Measurements from ENCODE around the gene PDE9A. TPM values are rescaled to one million over a fixed set of nuclear protein-coding genes. Genes with fewer than 3 reads are reported as not detected.

PDE9A gene
- total and polyA plus RNA-seq, 9 donors, result 6.0 to 11.3 (median 9.3) TPM

DNA sequence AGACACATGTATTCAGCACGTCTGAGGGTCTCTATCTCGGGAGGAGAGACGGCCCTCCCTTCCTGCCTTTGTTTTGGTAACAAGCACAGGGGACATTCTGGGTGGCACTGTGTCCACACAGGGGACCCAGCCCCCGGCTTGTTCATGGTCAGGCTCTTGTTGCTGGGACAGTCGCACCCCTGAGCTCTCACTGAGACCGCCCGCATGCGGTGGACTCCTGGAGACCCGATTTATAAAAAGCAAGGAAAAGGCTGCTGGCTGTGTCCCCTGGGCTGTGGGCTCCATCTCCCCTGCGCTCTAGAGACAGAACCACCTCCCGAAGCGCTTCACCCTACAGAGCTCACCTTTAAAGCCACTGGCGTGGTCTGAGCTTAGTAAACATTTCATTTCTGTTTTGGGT lies 122.5 kb downstream of the PDE9A start:
- WGBS (ENCODE audit: insufficient coverage), result 88% methylated on average over 11 of the region's 13 CpGs
- no peak for DNase-seq
- Histone ChIP-seq H3K27ac (ENCODE audit: low read length) (no peak overlapping the region), H3K36me3 (ENCODE audit: control insufficient read depth, insufficient read depth, low read length) (peaks cover 17% of the 10 kb centered on the region), H3K27me3 (ENCODE audit: control insufficient read depth, insufficient read depth, low read length) (peaks cover 23% of the 10 kb centered on the region), H3K4me3 (ENCODE audit: low read length) (no peak overlapping the region), H3K9me3 (replicated peaks; ENCODE audit: control insufficient read depth, low read depth, low read length) (no peaks in the 10 kb centered on the region), H3K4me1 (ENCODE audit: control insufficient read depth, insufficient read depth, low read length) (no peaks in the 10 kb centered on the region)

DNA sequence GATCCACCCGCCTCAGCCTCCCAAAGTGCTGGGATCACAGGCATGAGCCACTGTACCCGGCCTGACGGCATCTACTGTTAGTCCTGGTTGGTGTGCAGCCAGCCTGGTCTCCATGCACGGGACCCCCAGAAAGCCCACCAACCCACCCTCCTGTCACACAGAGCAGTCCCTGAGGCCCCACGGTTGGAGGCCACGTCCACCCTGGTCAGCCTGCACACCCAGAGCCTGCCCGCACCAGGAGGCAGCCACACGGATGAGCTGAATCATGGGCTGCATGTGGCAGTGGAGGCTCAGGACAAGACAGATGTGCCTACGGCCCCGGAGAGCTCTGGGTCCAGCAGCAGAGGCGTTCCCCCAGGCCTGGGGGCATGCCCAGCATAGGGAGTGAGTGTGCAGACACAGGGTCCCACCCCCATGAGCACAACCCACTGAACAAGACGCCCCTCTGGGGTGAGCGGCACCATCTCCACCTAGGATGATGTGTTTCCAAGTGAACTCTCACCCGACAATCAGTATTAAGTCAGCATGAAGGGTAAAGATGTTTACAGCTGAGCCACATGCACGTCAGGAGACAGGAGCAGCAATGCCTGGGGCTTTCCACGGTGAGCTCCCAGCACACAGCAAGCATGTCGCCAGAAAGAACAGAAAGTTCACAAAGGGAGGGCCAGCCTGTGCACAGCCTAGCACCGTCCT lies 123.8 kb downstream of the PDE9A start:
- no peak for DNase-seq
- H3K36me3 ChIP-seq (ENCODE audit: control insufficient read depth, insufficient read depth, low read length), result peaks cover 5% of the 10 kb centered on the region
- WGBS (ENCODE audit: insufficient coverage), result 83% methylated on average over 15 of the region's 18 CpGs
- H3K27ac ChIP-seq (ENCODE audit: low read length), result no peak overlapping the region
- no peak overlapping the region for H3K4me3 ChIP-seq (ENCODE audit: low read length)
- no peaks in the 10 kb centered on the region for H3K9me3 ChIP-seq (replicated peaks; ENCODE audit: control insufficient read depth, low read depth, low read length)
- H3K27me3 ChIP-seq (ENCODE audit: control insufficient read depth, insufficient read depth, low read length), result peaks cover 31% of the 10 kb centered on the region
- peaks cover 8% of the 10 kb centered on the region for H3K4me1 ChIP-seq (ENCODE audit: control insufficient read depth, insufficient read depth, low read length)

DNA sequence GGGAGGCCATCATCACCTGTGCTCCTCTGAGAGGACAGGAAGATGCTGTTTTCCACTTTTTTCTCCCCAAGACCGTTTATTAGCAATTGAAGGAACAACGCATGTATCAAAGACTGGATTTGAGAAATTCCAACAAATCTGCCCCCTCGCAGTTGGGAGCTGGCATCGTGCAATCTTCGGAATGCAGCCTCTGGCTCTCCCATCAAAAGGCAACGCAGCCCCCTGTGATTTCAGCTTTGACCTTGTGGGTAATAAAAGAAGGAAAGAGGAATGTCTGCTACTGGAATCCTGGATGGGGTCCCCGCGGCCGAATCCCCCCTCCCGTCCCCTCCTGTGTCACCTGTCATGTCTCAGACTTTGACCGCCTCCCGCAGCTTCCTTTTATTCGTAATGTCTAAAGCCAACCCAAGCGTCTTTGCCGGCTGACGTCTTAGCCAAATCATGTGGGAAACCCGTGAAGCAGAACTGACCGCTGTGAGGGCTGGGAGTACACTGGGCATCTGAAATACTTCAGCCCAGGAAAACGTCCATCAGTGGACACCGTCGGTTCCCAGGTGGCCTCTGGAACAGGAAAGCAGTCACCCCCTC lies 124.4 kb downstream of the PDE9A start:
- H3K9me3 ChIP-seq (replicated peaks; ENCODE audit: control insufficient read depth, low read depth, low read length), result no peaks in the 10 kb centered on the region
- peaks cover 13% of the 10 kb centered on the region for H3K4me1 ChIP-seq (ENCODE audit: control insufficient read depth, insufficient read depth, low read length)
- DNase-seq, result no peak
- H3K36me3 ChIP-seq (ENCODE audit: control insufficient read depth, insufficient read depth, low read length), result peaks cover 2% of the 10 kb centered on the region
- WGBS (ENCODE audit: insufficient coverage), result 68% methylated on average over 5 of the region's 21 CpGs
- H3K4me3 ChIP-seq (ENCODE audit: low read length), result no peak overlapping the region
- no peak overlapping the region for H3K27ac ChIP-seq (ENCODE audit: low read length)
- peaks cover 37% of the 10 kb centered on the region for H3K27me3 ChIP-seq (ENCODE audit: control insufficient read depth, insufficient read depth, low read length)

DNA sequence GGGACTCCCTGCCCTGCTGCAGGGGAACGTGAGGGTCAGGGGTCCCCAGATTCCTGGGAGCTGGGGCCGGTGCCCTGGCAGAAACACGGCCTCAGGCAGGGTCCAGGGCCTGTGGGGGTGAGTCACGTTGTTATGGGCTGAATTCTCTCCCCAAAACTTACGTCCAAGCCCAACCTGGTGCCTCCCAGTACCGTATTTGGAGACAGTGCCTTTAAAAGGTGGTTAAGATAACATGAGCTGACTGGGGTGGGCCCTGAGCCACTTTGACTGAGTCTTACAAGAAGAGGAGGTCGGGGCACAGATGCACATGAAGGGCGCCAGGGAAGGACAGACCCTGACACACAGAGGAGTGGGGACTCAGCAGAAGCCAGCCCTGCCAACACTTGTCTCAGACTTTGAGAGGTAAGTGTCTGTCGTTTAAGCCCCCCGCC lies 126.0 kb downstream of the PDE9A start:
- Histone ChIP-seq H3K9me3 (replicated peaks; ENCODE audit: control insufficient read depth, low read depth, low read length) (no peaks in the 10 kb centered on the region), H3K27ac (ENCODE audit: low read length) (no peak overlapping the region), H3K36me3 (ENCODE audit: control insufficient read depth, insufficient read depth, low read length) (peaks cover 2% of the 10 kb centered on the region), H3K27me3 (ENCODE audit: control insufficient read depth, insufficient read depth, low read length) (peaks cover 39% of the 10 kb centered on the region), H3K4me1 (ENCODE audit: control insufficient read depth, insufficient read depth, low read length) (peaks cover 24% of the 10 kb centered on the region), H3K4me3 (ENCODE audit: low read length) (no peak overlapping the region)
- DNase-seq, result no peak
- WGBS (ENCODE audit: insufficient coverage), result 66% methylated on average over 8 of the region's 10 CpGs

DNA sequence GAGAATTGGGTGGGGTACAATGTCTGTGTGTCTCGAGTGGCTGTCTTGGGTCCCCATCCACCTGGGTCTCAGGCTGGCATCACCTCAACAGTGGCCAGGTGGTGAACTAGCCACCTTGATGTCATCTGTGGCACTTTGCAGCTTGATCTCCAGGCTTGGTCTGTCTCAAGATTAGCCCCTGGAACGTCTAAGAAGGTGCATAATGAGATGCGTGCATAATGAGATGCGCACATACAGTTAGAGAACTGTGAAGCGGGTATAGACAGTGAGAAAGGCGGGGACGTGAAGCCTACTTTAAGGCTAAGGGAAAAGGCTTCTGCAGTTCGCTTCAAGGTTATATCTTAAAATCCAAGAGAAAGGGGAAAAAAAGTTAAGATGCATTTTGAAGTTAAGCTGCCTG lies 127.2 kb downstream of the PDE9A start:
- WGBS (ENCODE audit: insufficient coverage), result 40% methylated on average over 7 of the region's 8 CpGs
- H3K4me3 ChIP-seq (ENCODE audit: low read length), result no peak overlapping the region
- peaks cover 41% of the 10 kb centered on the region for H3K27me3 ChIP-seq (ENCODE audit: control insufficient read depth, insufficient read depth, low read length)

DNA sequence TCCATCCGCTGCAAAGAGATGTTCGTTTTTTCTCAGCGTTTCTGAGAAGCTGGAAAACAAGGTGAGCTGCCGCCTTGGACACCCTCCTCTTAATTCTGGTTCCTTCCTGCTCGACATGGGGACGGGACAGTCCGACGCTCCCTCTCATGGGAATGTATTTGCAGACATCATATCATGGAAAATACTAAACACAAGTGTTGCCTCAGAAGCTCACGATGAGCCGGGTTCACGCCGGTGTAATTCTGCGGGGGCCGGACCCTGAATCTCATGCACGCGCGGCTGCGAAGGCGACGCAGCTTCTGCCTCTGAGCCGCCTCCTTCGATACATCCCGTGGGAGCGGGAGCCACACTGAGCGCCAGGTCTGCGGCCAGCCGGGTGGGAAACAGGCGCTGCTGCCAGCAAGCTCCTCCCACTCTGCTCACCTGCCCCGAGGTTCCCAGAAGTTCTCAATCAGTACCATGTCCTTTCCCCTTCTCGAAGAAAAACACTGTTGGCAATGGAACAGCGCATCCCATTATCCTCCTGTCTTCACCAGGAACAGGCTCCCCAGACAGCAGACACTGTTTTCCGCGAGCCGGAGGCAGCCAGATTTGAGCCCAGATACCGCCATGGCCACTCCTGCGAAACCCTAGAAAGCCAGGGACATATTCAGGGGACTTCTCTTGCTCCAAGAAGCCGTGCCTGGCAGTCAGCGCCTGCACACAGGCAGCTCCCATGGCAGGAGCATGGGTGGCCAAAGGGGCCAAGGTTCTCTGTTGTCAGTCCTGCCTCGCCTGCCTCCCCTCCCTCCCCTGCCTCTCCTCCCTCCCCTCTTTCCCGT lies 127.9 kb downstream of the PDE9A start:
- no peaks in the 10 kb centered on the region for H3K36me3 ChIP-seq (ENCODE audit: control insufficient read depth, insufficient read depth, low read length)
- peaks cover 41% of the 10 kb centered on the region for H3K27me3 ChIP-seq (ENCODE audit: control insufficient read depth, insufficient read depth, low read length)
- H3K9me3 ChIP-seq (replicated peaks; ENCODE audit: control insufficient read depth, low read depth, low read length), result no peaks in the 10 kb centered on the region
- peaks cover 24% of the 10 kb centered on the region for H3K4me1 ChIP-seq (ENCODE audit: control insufficient read depth, insufficient read depth, low read length)
- peak; percentile 53 for DNase-seq
- 5% methylated on average over 33 of the region's 40 CpGs for WGBS (ENCODE audit: insufficient coverage)
- H3K4me3 ChIP-seq (ENCODE audit: low read length), result peak overlapping the region; percentile 22
- no peak overlapping the region for H3K27ac ChIP-seq (ENCODE audit: low read length)

More for the DNA sequence above, 127.2 kb downstream of the PDE9A start:
- Histone ChIP-seq H3K36me3 (ENCODE audit: control insufficient read depth, insufficient read depth, low read length) (no peaks in the 10 kb centered on the region), H3K27ac (ENCODE audit: low read length) (no peak overlapping the region), H3K4me1 (ENCODE audit: control insufficient read depth, insufficient read depth, low read length) (peaks cover 24% of the 10 kb centered on the region), H3K9me3 (replicated peaks; ENCODE audit: control insufficient read depth, low read depth, low read length) (no peaks in the 10 kb centered on the region)
- no peak for DNase-seq

DNA sequence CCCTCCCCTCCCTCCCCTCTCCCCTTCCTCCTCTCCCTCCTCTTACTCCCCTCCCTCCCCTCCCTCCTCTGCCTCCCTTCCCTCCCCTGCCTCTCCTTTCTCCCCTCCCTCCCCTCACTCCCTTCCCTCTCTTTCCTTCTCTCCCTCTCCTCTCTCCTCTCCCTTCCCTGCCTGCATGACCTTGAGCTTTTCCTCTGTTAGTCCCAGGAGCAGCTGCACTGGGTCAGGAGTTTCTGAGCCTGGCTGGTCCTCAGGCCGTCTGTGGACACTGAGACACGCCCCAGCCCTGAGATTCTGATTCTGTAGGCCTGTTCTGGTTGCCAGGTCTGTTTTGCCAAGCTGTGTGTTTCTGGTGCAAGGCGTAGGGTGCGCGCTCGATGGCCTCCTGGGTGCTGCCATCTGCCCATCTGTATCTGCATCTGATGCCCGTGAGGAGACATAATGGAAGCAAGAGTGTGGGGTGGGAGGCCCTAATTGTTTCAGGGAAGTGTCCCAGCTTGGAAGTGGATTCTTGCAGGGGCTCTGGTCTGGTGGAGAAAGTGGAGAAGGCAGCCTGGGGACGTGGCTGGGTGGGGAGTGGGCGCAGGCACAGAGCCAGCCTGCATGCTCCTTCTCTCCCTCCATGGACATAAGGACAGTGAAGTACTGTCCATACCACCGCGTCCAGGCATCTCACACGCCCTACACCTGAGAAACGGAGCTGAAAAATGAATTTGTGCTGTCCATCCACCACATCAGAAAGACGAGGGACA lies 128.7 kb downstream of the PDE9A start:
- Histone ChIP-seq H3K9me3 (replicated peaks; ENCODE audit: control insufficient read depth, low read depth, low read length) (no peaks in the 10 kb centered on the region), H3K27me3 (ENCODE audit: control insufficient read depth, insufficient read depth, low read length) (peaks cover 41% of the 10 kb centered on the region), H3K36me3 (ENCODE audit: control insufficient read depth, insufficient read depth, low read length) (no peaks in the 10 kb centered on the region), H3K4me3 (ENCODE audit: low read length) (no peak overlapping the region), H3K4me1 (ENCODE audit: control insufficient read depth, insufficient read depth, low read length) (peaks cover 24% of the 10 kb centered on the region), H3K27ac (ENCODE audit: low read length) (no peak overlapping the region)
- 77% methylated on average over 9 of the region's 14 CpGs for WGBS (ENCODE audit: insufficient coverage)
- DNase-seq, result peak; percentile 69

DNA sequence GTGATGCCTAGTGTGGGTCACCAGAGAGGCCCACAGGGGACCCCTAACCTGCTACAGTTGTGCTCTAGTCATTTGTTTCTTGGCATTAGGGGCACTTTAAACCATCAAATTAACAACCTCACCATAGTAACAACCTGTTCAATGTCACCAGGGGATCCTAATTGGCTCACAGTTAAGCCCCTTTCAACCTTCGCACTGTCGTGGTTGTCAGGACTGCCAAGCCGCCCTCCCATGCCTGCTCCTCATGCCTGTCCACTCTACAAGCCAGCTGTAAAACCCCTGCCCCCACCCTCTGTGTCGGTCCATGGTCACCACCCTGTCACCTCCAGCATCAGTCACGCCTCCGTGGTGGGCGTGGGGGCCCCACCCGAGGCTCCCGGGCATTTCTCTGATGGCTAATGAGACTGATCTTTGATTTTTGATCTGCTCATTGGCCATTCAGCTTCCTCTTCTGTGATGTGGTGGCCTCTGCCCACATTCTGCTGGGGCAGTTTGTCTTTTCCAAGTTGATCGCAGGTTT lies 129.4 kb downstream of the PDE9A start:
- Histone ChIP-seq H3K9me3 (replicated peaks; ENCODE audit: control insufficient read depth, low read depth, low read length) (no peaks in the 10 kb centered on the region), H3K27me3 (ENCODE audit: control insufficient read depth, insufficient read depth, low read length) (peaks cover 38% of the 10 kb centered on the region), H3K27ac (ENCODE audit: low read length) (no peak overlapping the region), H3K4me3 (ENCODE audit: low read length) (no peak overlapping the region), H3K4me1 (ENCODE audit: control insufficient read depth, insufficient read depth, low read length) (peaks cover 24% of the 10 kb centered on the region), H3K36me3 (ENCODE audit: control insufficient read depth, insufficient read depth, low read length) (no peaks in the 10 kb centered on the region)
- no peak for DNase-seq
- WGBS (ENCODE audit: insufficient coverage), result 77% methylated on average over 9 of the region's 10 CpGs

DNA sequence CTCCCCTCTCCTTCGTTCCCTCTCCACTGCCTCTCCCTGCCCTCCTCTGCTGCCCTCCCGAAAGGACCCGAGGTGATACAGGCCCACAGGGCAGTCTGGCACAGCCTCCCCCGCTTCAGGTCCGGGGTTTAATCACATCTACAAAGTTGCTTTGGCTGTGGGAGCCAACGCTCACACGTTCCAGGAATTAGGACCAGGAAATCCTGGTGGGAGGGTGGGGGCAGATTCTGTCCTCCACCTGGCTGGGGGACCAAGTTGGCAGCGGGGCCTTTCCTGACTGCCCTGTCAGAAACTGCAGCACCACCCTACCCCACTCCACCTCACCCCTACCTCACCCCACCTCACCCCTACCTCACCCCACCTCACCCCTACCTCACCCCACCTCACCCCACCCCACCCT lies 130.9 kb downstream of the PDE9A start:
- Histone ChIP-seq H3K4me1 (ENCODE audit: control insufficient read depth, insufficient read depth, low read length) (peaks cover 24% of the 10 kb centered on the region), H3K27me3 (ENCODE audit: control insufficient read depth, insufficient read depth, low read length) (peaks cover 35% of the 10 kb centered on the region), H3K27ac (ENCODE audit: low read length) (peak overlapping the region; percentile 90), H3K9me3 (replicated peaks; ENCODE audit: control insufficient read depth, low read depth, low read length) (no peaks in the 10 kb centered on the region), H3K4me3 (ENCODE audit: low read length) (no peak overlapping the region), H3K36me3 (ENCODE audit: control insufficient read depth, insufficient read depth, low read length) (no peaks in the 10 kb centered on the region)
- 50% methylated on average over 1 of the region's 8 CpGs for WGBS (ENCODE audit: insufficient coverage)
- DNase-seq, result peak; percentile 30

Data from muscle of leg (tissue), 11 donors.